NCI-H1694 treated with DMSO at 0.1 percent for 48 hours (cell line): Measurements from ENCODE around the gene PSPC1.

Experiments used
- DNase-seq: peaks from one replicate; lab custom pipeline; 2025; lab: John Stamatoyannopoulos, UW

PSPC1 gene

GRCh38 chr13:19673473-19674430 lies 109.0 kb downstream of the PSPC1 start:
- DNase-seq, result no peak

- no peak for DNase-seq
Measured at GRCh38 chr13:19672990-19673389, 109.8 kb downstream of the PSPC1 start.

GRCh38 chr13:19670147-19670546 lies 112.6 kb downstream of the PSPC1 start:
- no peak for DNase-seq

- DNase-seq, result no peak
Measured at GRCh38 chr13:19668778-19669177, 114.0 kb downstream of the PSPC1 start.

- no peak for DNase-seq
Measured at GRCh38 chr13:19665427-19665859, 117.3 kb downstream of the PSPC1 start.

GRCh38 chr13:19664481-19665230 lies 118.1 kb downstream of the PSPC1 start:
- no peak for DNase-seq

GRCh38 chr13:19663416-19663979 lies 119.2 kb downstream of the PSPC1 start:
- no peak for DNase-seq

- no peak for DNase-seq
Measured at GRCh38 chr13:19661561-19661960, 121.2 kb downstream of the PSPC1 start.

- no peak for DNase-seq
Measured at GRCh38 chr13:19661126-19661525, 121.6 kb downstream of the PSPC1 start.

- DNase-seq, result no peak
Measured at GRCh38 chr13:19658831-19659230, 123.9 kb downstream of the PSPC1 start.

- no peak for DNase-seq
Measured at GRCh38 chr13:19657872-19658591, 124.7 kb downstream of the PSPC1 start.
